Measurements from ENCODE around the gene LZTR1. TPM values are rescaled to one million over a fixed set of nuclear protein-coding genes. Genes with fewer than 3 reads are reported as not detected.
"Not testable (repeated sequence)": the region's sequence is repeated elsewhere in the genome, so short reads cannot be mapped to it uniquely, and the experiment has no call there.

The LZTR1 gene
- total and polyA plus RNA-seq, 2 donors = 14.7 to 49.2 TPM

- 97% methylated on average over 3 of the region's 3 CpGs for WGBS
- no peak overlapping the region for H3K4me3 ChIP-seq (ENCODE audit: low read length in 2 of 2)
- H3K9me3 ChIP-seq (ENCODE audit: control insufficient read depth in 2 of 2, insufficient read depth in 1 of 2, low read length in 1 of 2) = no peaks in the 10 kb centered on the region
- H3K36me3 ChIP-seq (ENCODE audit: control insufficient read depth in 2 of 2, insufficient read depth in 2 of 2, low read length in 1 of 2) = peaks cover 34 to 56% of the 10 kb centered on the region in 2 donors
- no peak overlapping the region for H3K27ac ChIP-seq (ENCODE audit: low read depth in 1 of 2, low read length in 1 of 2)
- peaks cover 0 to 5% of the 10 kb centered on the region in 2 donors for H3K4me1 ChIP-seq (ENCODE audit: control insufficient read depth in 2 of 2, insufficient read depth in 2 of 2, low read length in 2 of 2)
- no peak for DNase-seq (ENCODE audit: low read depth in 6 of 9, low spot score in 9 of 9)
- no peaks in the 10 kb centered on the region for H3K27me3 ChIP-seq (ENCODE audit: control insufficient read depth in 2 of 2, insufficient read depth in 1 of 2, low read length in 1 of 2)
These were observed 41.9 kb upstream of the LZTR1 start for GRCh38 chr22:20940186-20940651.

- H3K9me3 ChIP-seq (ENCODE audit: control insufficient read depth in 2 of 2, insufficient read depth in 1 of 2, low read length in 1 of 2) = no peaks in the 10 kb centered on the region
- no peak for DNase-seq (ENCODE audit: low read depth in 6 of 9, low spot score in 9 of 9)
- WGBS = 93% methylated on average over 4 of the region's 4 CpGs
- no peak overlapping the region for H3K4me3 ChIP-seq (ENCODE audit: low read length in 2 of 2)
- no peak overlapping the region for H3K27ac ChIP-seq (ENCODE audit: low read depth in 1 of 2, low read length in 1 of 2)
- H3K4me1 ChIP-seq (ENCODE audit: control insufficient read depth in 2 of 2, insufficient read depth in 2 of 2, low read length in 2 of 2) = peaks cover 0 to 5% of the 10 kb centered on the region in 2 donors
- peaks cover 27 to 53% of the 10 kb centered on the region in 2 donors for H3K36me3 ChIP-seq (ENCODE audit: control insufficient read depth in 2 of 2, insufficient read depth in 2 of 2, low read length in 1 of 2)
- H3K27me3 ChIP-seq (ENCODE audit: control insufficient read depth in 2 of 2, insufficient read depth in 1 of 2, low read length in 1 of 2) = no peaks in the 10 kb centered on the region
These were observed 41.2 kb upstream of the LZTR1 start for GRCh38 chr22:20940904-20941385.

- 97% methylated on average over 7 of the region's 7 CpGs for WGBS
- not testable (repeated sequence) for H3K27me3 ChIP-seq (ENCODE audit: control insufficient read depth in 2 of 2, insufficient read depth in 1 of 2, low read length in 1 of 2); H3K4me3 ChIP-seq (ENCODE audit: low read length in 2 of 2); H3K27ac ChIP-seq (ENCODE audit: low read depth in 1 of 2, low read length in 1 of 2); H3K9me3 ChIP-seq (ENCODE audit: control insufficient read depth in 2 of 2, insufficient read depth in 1 of 2, low read length in 1 of 2); H3K4me1 ChIP-seq (ENCODE audit: control insufficient read depth in 2 of 2, insufficient read depth in 2 of 2, low read length in 2 of 2); DNase-seq (ENCODE audit: low read depth in 6 of 9, low spot score in 9 of 9)
- H3K36me3 ChIP-seq (ENCODE audit: control insufficient read depth in 2 of 2, insufficient read depth in 2 of 2, low read length in 1 of 2) = peaks cover 19 to 46% of the 10 kb centered on the region in 2 donors
These were observed 39.7 kb upstream of the LZTR1 start for GRCh38 chr22:20942203-20942902.

GRCh38 chr22:20943104-20943933 is 38.8 kb upstream of the LZTR1 start:
- peaks cover 17 to 45% of the 10 kb centered on the region in 2 donors for H3K36me3 ChIP-seq (ENCODE audit: control insufficient read depth in 2 of 2, insufficient read depth in 2 of 2, low read length in 1 of 2)
- H3K27me3 ChIP-seq (ENCODE audit: control insufficient read depth in 2 of 2, insufficient read depth in 1 of 2, low read length in 1 of 2) = no peaks in the 10 kb centered on the region
- H3K27ac ChIP-seq (ENCODE audit: low read depth in 1 of 2, low read length in 1 of 2) = no peak overlapping the region
- 99% methylated on average over 8 of the region's 8 CpGs for WGBS
- H3K4me3 ChIP-seq (ENCODE audit: low read length in 2 of 2) = no peak overlapping the region
- no peaks in the 10 kb centered on the region for H3K9me3 ChIP-seq (ENCODE audit: control insufficient read depth in 2 of 2, insufficient read depth in 1 of 2, low read length in 1 of 2)
- no peaks in the 10 kb centered on the region for H3K4me1 ChIP-seq (ENCODE audit: control insufficient read depth in 2 of 2, insufficient read depth in 2 of 2, low read length in 2 of 2)
- DNase-seq (ENCODE audit: low read depth in 6 of 9, low spot score in 9 of 9) = no peak

GRCh38 chr22:20944042-20944441 is 38.1 kb upstream of the LZTR1 start:
- Histone ChIP-seq H3K4me3 (ENCODE audit: low read length in 2 of 2) (no peak overlapping the region), H3K27me3 (ENCODE audit: control insufficient read depth in 2 of 2, insufficient read depth in 1 of 2, low read length in 1 of 2) (no peaks in the 10 kb centered on the region), H3K4me1 (ENCODE audit: control insufficient read depth in 2 of 2, insufficient read depth in 2 of 2, low read length in 2 of 2) (peaks cover 0 to 3% of the 10 kb centered on the region in 2 donors), H3K27ac (ENCODE audit: low read depth in 1 of 2, low read length in 1 of 2) (no peak overlapping the region), H3K9me3 (ENCODE audit: control insufficient read depth in 2 of 2, insufficient read depth in 1 of 2, low read length in 1 of 2) (no peaks in the 10 kb centered on the region), H3K36me3 (ENCODE audit: control insufficient read depth in 2 of 2, insufficient read depth in 2 of 2, low read length in 1 of 2) (peaks cover 17 to 47% of the 10 kb centered on the region in 2 donors)
- no peak for DNase-seq (ENCODE audit: low read depth in 6 of 9, low spot score in 9 of 9)
- WGBS = 92% methylated on average over 1 of the region's 1 CpG

GRCh38 chr22:20945578-20945934 is 36.5 kb upstream of the LZTR1 start:
- Histone ChIP-seq H3K9me3 (ENCODE audit: control insufficient read depth in 2 of 2, insufficient read depth in 1 of 2, low read length in 1 of 2) (no peaks in the 10 kb centered on the region), H3K27me3 (ENCODE audit: control insufficient read depth in 2 of 2, insufficient read depth in 1 of 2, low read length in 1 of 2) (no peaks in the 10 kb centered on the region), H3K4me3 (ENCODE audit: low read length in 2 of 2) (no peak overlapping the region), H3K27ac (ENCODE audit: low read depth in 1 of 2, low read length in 1 of 2) (no peak overlapping the region), H3K36me3 (ENCODE audit: control insufficient read depth in 2 of 2, insufficient read depth in 2 of 2, low read length in 1 of 2) (peaks cover 28 to 53% of the 10 kb centered on the region in 2 donors), H3K4me1 (ENCODE audit: control insufficient read depth in 2 of 2, insufficient read depth in 2 of 2, low read length in 2 of 2) (peaks cover 0 to 12% of the 10 kb centered on the region in 2 donors)
- WGBS = over 99% methylated on average over 2 of the region's 2 CpGs
- DNase-seq (ENCODE audit: low read depth in 6 of 9, low spot score in 9 of 9) = no peak

GRCh38 chr22:20946080-20946986 is 35.8 kb upstream of the LZTR1 start:
- Histone ChIP-seq H3K4me3 (ENCODE audit: low read length in 2 of 2) (no peak overlapping the region), H3K27ac (ENCODE audit: low read depth in 1 of 2, low read length in 1 of 2) (no peak overlapping the region)

GRCh38 chr22:20946991-20947390 is 35.1 kb upstream of the LZTR1 start:
- WGBS = 98% methylated on average over 1 of the region's 1 CpG
- Histone ChIP-seq H3K4me1 (ENCODE audit: control insufficient read depth in 2 of 2, insufficient read depth in 2 of 2, low read length in 2 of 2) (peaks cover 0 to 12% of the 10 kb centered on the region in 2 donors), H3K27me3 (ENCODE audit: control insufficient read depth in 2 of 2, insufficient read depth in 1 of 2, low read length in 1 of 2) (no peaks in the 10 kb centered on the region), H3K4me3 (ENCODE audit: low read length in 2 of 2) (no peak overlapping the region), H3K27ac (ENCODE audit: low read depth in 1 of 2, low read length in 1 of 2) (no peak overlapping the region), H3K9me3 (ENCODE audit: control insufficient read depth in 2 of 2, insufficient read depth in 1 of 2, low read length in 1 of 2) (no peaks in the 10 kb centered on the region), H3K36me3 (ENCODE audit: control insufficient read depth in 2 of 2, insufficient read depth in 2 of 2, low read length in 1 of 2) (peaks cover 37 to 59% of the 10 kb centered on the region in 2 donors)
- no peak for DNase-seq (ENCODE audit: low read depth in 6 of 9, low spot score in 9 of 9)

More at GRCh38 chr22:20946080-20946986, 35.8 kb upstream of the LZTR1 start:
- DNase-seq (ENCODE audit: low read depth in 6 of 9, low spot score in 9 of 9) = no peak
- H3K27me3 ChIP-seq (ENCODE audit: control insufficient read depth in 2 of 2, insufficient read depth in 1 of 2, low read length in 1 of 2) = no peaks in the 10 kb centered on the region
- WGBS = 97% methylated on average over 7 of the region's 7 CpGs
- no peaks in the 10 kb centered on the region for H3K9me3 ChIP-seq (ENCODE audit: control insufficient read depth in 2 of 2, insufficient read depth in 1 of 2, low read length in 1 of 2)
- H3K36me3 ChIP-seq (ENCODE audit: control insufficient read depth in 2 of 2, insufficient read depth in 2 of 2, low read length in 1 of 2) = peaks cover 31 to 55% of the 10 kb centered on the region in 2 donors
- H3K4me1 ChIP-seq (ENCODE audit: control insufficient read depth in 2 of 2, insufficient read depth in 2 of 2, low read length in 2 of 2) = peaks cover 0 to 12% of the 10 kb centered on the region in 2 donors

All from thymus (tissue), 11 donors.